Measurements from ENCODE around the gene COL7A1.
"Not testable (repeated sequence)": the region's sequence is repeated elsewhere in the genome, so short reads cannot be mapped to it uniquely, and the experiment has no call there.

The COL7A1 gene

GRCh38 chr3:48563382-48563918, 31.7 kb downstream of the COL7A1 start, which contains the start of gene UCN2:
Gene UCN2 (minus strand): TSS chr3:48563781. CDS start chr3:48563124, 657 bp downstream.
- peak; percentile 63 for DNase-seq

GRCh38 chr3:48562367-48563095, 32.6 kb downstream of the COL7A1 start:
- DNase-seq = no peak

GRCh38 chr3:48561045-48561736, 33.9 kb downstream of the COL7A1 start:
- DNase-seq = peak; percentile 71

GRCh38 chr3:48560648-48561018, 34.5 kb downstream of the COL7A1 start:
- peak; percentile 22 for DNase-seq

- DNase-seq = no peak
These were observed 36.5 kb downstream of the COL7A1 start for GRCh38 chr3:48558493-48559134.

- DNase-seq = peak; percentile 99
These were observed 38.1 kb downstream of the COL7A1 start, which contains the start of gene PFKFB4 for GRCh38 chr3:48556796-48557626. Gene PFKFB4 (minus strand): TSS chr3:48556803. CDS start chr3:48556777, 26 bp downstream.

- no peak for DNase-seq
These were observed 39.0 kb downstream of the COL7A1 start for GRCh38 chr3:48555949-48556795.

- no peak for DNase-seq
These were observed 39.7 kb downstream of the COL7A1 start for GRCh38 chr3:48555231-48555948.

- no peak for DNase-seq
These were observed 41.0 kb downstream of the COL7A1 start for GRCh38 chr3:48553886-48554845.

- DNase-seq = no peak
These were observed 41.8 kb downstream of the COL7A1 start for GRCh38 chr3:48553361-48553760.

GRCh38 chr3:48552111-48552951, 42.8 kb downstream of the COL7A1 start:
- no peak for DNase-seq

- not testable (repeated sequence) for DNase-seq
These were observed 43.5 kb downstream of the COL7A1 start for GRCh38 chr3:48551651-48552050.

GRCh38 chr3:48548729-48549705, 46.1 kb downstream of the COL7A1 start:
- peak; percentile 67 for DNase-seq

- DNase-seq = no peak
These were observed 47.0 kb downstream of the COL7A1 start for GRCh38 chr3:48548126-48548525.

GRCh38 chr3:48546203-48546829, 48.8 kb downstream of the COL7A1 start:
- no peak for DNase-seq

- no peak for DNase-seq
These were observed 51.0 kb downstream of the COL7A1 start for GRCh38 chr3:48544141-48544540.

Data from fibroblast of skin of back (primary cell).